Measurements from ENCODE around the gene LRRC37B. TPM values are rescaled to one million over a fixed set of nuclear protein-coding genes. Genes with fewer than 3 reads are reported as not detected.
A peak's percentile ranks its signal among the peaks of the same experiment; 100 is the strongest.

Gene LRRC37B
- total and polyA plus RNA-seq, 2 donors (not counting 1 experiment from before 2014, with no cell fraction given) = 16.3 to 40.6 TPM

GRCh38 chr17:32010114-32010513 lies 2.9 kb downstream of the LRRC37B start:
- H3K36me3 ChIP-seq (replicated peaks in 1 of 2; ENCODE audit: control extremely low read depth in 1 of 2, control insufficient read depth in 1 of 2, extremely low read depth in 1 of 2, insufficient read depth in 2 of 2, low read length in 1 of 2) = no peaks in the 10 kb centered on the region
- H2AFZ ChIP-seq (ENCODE audit: insufficient read depth, low read depth, low read length, poor library complexity, severe bottlenecking) = no peak overlapping the region
- H3K79me2 ChIP-seq (ENCODE audit: control insufficient read depth, insufficient read depth, low read length) = peaks cover 54% of the 10 kb centered on the region
- H3K4me1 Mint-ChIP-seq = peaks cover 30% of the 10 kb centered on the region
- H3K9me3 Mint-ChIP-seq (ENCODE audit: insufficient read depth) = no peaks in the 10 kb centered on the region
- intact Hi-C loops (cut with micrococcal nuclease) = no loop called here
- ATAC-seq (ENCODE audit: low read depth) (no peak), DNase-seq (no peak)
- no peak overlapping the region for H3K9ac ChIP-seq (ENCODE audit: low read length)
- H3K27ac ChIP-seq (ENCODE audit: low read length in 2 of 2) = no peak overlapping the region
- no peaks in the 10 kb centered on the region for H3K9me3 ChIP-seq (ENCODE audit: control extremely low read depth in 1 of 3, control insufficient read depth in 2 of 3, insufficient read depth in 1 of 3, low read length in 2 of 3)
- no peak overlapping the region for H3K4me2 ChIP-seq (replicated peaks; ENCODE audit: low read depth, low read length, poor library complexity, severe bottlenecking)
- H4K20me1 ChIP-seq (ENCODE audit: control insufficient read depth, insufficient read depth, low read length, poor library complexity, severe bottlenecking) = no peaks in the 10 kb centered on the region
- H3K27me3 Mint-ChIP-seq = no peaks in the 10 kb centered on the region
- H3K4me3 Mint-ChIP-seq = peak overlapping the region; percentile 17
- POLR2A ChIA-PET = interaction anchor here (0.5 kb wide), 1 partner anchor 20 kb away, joined by 5 read pairs; no protein-coding TSS in a partner anchor
- CTCF ChIA-PET = no interaction called here
- H3K27ac Mint-ChIP-seq = no peak overlapping the region
- no peak overlapping the region for H3K4me3 ChIP-seq (ENCODE audit: control extremely low read depth in 1 of 5, extremely low read depth in 1 of 5, insufficient read depth in 1 of 5, low read depth in 2 of 5, low read length in 4 of 5)
- H3K27me3 ChIP-seq (replicated peaks in 1 of 4; ENCODE audit: control extremely low read depth in 1 of 4, control insufficient read depth in 3 of 4, insufficient read depth in 4 of 4, low read length in 3 of 4) = no peaks in the 10 kb centered on the region
- TF ChIP-seq EZH2 (IDR thresholded peaks at IDR 0.05; ENCODE audit: borderline replicate concordance, insufficient read depth, low read depth, low read length, poor library complexity, severe bottlenecking) = no peak
- TF ChIP-seq, protein P1, sequence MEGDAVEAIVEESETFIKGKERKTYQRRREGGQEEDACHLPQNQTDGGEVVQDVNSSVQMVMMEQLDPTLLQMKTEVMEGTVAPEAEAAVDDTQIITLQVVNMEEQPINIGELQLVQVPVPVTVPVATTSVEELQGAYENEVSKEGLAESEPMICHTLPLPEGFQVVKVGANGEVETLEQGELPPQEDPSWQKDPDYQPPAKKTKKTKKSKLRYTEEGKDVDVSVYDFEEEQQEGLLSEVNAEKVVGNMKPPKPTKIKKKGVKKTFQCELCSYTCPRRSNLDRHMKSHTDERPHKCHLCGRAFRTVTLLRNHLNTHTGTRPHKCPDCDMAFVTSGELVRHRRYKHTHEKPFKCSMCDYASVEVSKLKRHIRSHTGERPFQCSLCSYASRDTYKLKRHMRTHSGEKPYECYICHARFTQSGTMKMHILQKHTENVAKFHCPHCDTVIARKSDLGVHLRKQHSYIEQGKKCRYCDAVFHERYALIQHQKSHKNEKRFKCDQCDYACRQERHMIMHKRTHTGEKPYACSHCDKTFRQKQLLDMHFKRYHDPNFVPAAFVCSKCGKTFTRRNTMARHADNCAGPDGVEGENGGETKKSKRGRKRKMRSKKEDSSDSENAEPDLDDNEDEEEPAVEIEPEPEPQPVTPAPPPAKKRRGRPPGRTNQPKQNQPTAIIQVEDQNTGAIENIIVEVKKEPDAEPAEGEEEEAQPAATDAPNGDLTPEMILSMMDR (IDR thresholded peaks at IDR 0.05) = no peak
- peaks cover 10 to 14% of the 10 kb centered on the region in 2 donors for H3K4me1 ChIP-seq (ENCODE audit: control insufficient read depth in 2 of 2, insufficient read depth in 2 of 2, low read length in 2 of 2)
- no CpG with 5 or more reads among the region's 4 CpGs for WGBS (ENCODE audit: insufficient coverage)

GRCh38 chr17:32015245-32016013 lies 8.2 kb downstream of the LRRC37B start:
- Mint-ChIP-seq H3K4me1 (peaks cover 12% of the 10 kb centered on the region), H3K27ac (no peak overlapping the region), H3K27me3 (no peaks in the 10 kb centered on the region), H3K9me3 (ENCODE audit: insufficient read depth) (no peaks in the 10 kb centered on the region), H3K4me3 (no peak overlapping the region)
- Histone ChIP-seq H3K4me3 (ENCODE audit: control extremely low read depth in 1 of 5, extremely low read depth in 1 of 5, insufficient read depth in 1 of 5, low read depth in 2 of 5, low read length in 4 of 5) (no peak overlapping the region), H3K4me1 (ENCODE audit: control insufficient read depth in 2 of 2, insufficient read depth in 2 of 2, low read length in 2 of 2) (peaks cover 0 to 4% of the 10 kb centered on the region in 2 donors), H2AFZ (ENCODE audit: insufficient read depth, low read depth, low read length, poor library complexity, severe bottlenecking) (no peak overlapping the region), H3K79me2 (ENCODE audit: control insufficient read depth, insufficient read depth, low read length) (peaks cover 20% of the 10 kb centered on the region), H3K36me3 (replicated peaks in 1 of 2; ENCODE audit: control extremely low read depth in 1 of 2, control insufficient read depth in 1 of 2, extremely low read depth in 1 of 2, insufficient read depth in 2 of 2, low read length in 1 of 2) (no peaks in the 10 kb centered on the region), H3K27me3 (replicated peaks in 1 of 4; ENCODE audit: control extremely low read depth in 1 of 4, control insufficient read depth in 3 of 4, insufficient read depth in 4 of 4, low read length in 3 of 4) (no peaks in the 10 kb centered on the region), H3K27ac (ENCODE audit: low read length in 2 of 2) (no peak overlapping the region), H3K9ac (ENCODE audit: low read length) (no peak overlapping the region), H3K9me3 (ENCODE audit: control extremely low read depth in 1 of 3, control insufficient read depth in 2 of 3, insufficient read depth in 1 of 3, low read length in 2 of 3) (no peaks in the 10 kb centered on the region), H3K4me2 (replicated peaks; ENCODE audit: low read depth, low read length, poor library complexity, severe bottlenecking) (no peak overlapping the region), H4K20me1 (ENCODE audit: control insufficient read depth, insufficient read depth, low read length, poor library complexity, severe bottlenecking) (no peaks in the 10 kb centered on the region)
- CTCF ChIA-PET = no interaction called here
- no peak for ATAC-seq (ENCODE audit: low read depth)
- DNase-seq = no peak
- 90% methylated on average over 2 of the region's 9 CpGs for WGBS (ENCODE audit: insufficient coverage)
- TF ChIP-seq, protein P1 (IDR thresholded peaks at IDR 0.05) = no peak
- no peak for TF ChIP-seq EZH2 (IDR thresholded peaks at IDR 0.05; ENCODE audit: borderline replicate concordance, insufficient read depth, low read depth, low read length, poor library complexity, severe bottlenecking)
- POLR2A ChIA-PET = no interaction called here
- intact Hi-C loops (cut with micrococcal nuclease) = no loop called here

Data from B cell (primary cell).